ENCODE measurements around the gene CCNQ.

DNA sequence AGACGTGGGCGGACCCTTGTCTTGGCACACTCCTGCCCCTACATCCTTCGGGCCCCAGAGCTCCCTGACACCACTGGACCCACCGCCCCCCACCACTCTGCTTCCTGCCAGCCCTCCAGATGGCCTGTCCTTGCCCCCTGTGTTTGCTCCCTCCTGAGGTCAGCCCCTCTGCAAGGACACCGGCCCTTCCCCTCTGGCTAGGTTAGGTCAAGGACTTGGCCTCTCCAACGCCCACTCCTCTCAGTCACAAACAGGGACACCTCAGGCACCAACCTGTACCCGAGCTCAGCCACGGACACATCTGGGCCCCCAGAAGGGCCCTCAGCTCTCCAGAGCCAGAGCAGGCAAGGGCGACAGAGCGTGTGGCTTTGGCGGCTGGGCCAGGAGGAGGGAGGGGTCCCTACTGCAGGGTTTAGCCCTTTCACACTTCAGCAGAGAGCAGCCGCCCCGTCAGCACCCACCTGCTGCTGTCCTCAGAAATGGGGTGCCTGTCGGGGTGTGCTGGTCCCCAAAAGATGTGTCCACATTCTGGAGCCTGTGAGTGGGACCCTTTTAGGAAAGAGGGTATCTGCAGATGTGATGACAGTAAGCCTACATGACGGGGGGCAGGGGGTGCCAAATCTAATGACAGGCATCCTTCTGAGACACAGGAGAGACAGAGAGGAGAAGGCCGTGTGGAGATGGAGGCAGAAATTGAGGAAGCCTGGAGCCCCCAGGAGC is 24.5 kb upstream of the CCNQ start:
- no peak for TF ChIP-seq GATA2 (IDR thresholded peaks at IDR 0.05; ENCODE audit: low read depth, low read length)
- TF ChIP-seq GATA3 (IDR thresholded peaks at IDR 0.05; ENCODE audit: low read depth, low read length) = no peak
